DOHH2 (cell line): ENCODE measurements around the gene SFXN5.

Source experiments
- H3F3A ChIP-seq: fragments of 200-600 bp; sonication (generic), shearing (Covaris generic); 2 replicates; pipeline ENCODE4 v1.6.0; 2016; ENCODE audit warnings: antibody characterized with exemption, mild to moderate bottlenecking; ENCODE audit not compliant: control insufficient read depth, insufficient read depth
- H3K27ac ChIP-seq: fragments of 200-600 bp; sonication (generic); 2 replicates; pipeline ENCODE4 v1.5.1; 2014; ENCODE audit warnings: low read depth, mild to moderate bottlenecking, low read length, moderate library complexity
- H3K27me3 ChIP-seq: fragments of 200-600 bp; sonication (generic); 2 replicates; pipeline ENCODE4 v1.6.1; 2014; ENCODE audit warnings: mild to moderate bottlenecking, low read length, mixed read lengths; ENCODE audit not compliant: control insufficient read depth
- H3K36me3 ChIP-seq: fragments of 200-600 bp; sonication (generic); 2 replicates; pipeline ENCODE4 v1.6.1; 2014; ENCODE audit warnings: mild to moderate bottlenecking, low read length, moderate library complexity, mixed read lengths; ENCODE audit not compliant: control insufficient read depth
- H3K4me1 ChIP-seq: fragments of 200-600 bp; sonication (generic); 2 replicates; pipeline ENCODE4 v1.6.1; 2014; ENCODE audit warnings: mild to moderate bottlenecking, low read length, mixed read lengths; ENCODE audit not compliant: control insufficient read depth
- H3K4me2 ChIP-seq: fragments of 200-600 bp; sonication (generic); 2 replicates; pipeline ENCODE4 v1.6.0; 2014; ENCODE audit warnings: mild to moderate bottlenecking, low read length, moderate library complexity
- H3K4me3 ChIP-seq: fragments of 200-600 bp; sonication (generic); 2 replicates; pipeline ENCODE4 v1.5.1; 2014; ENCODE audit warnings: mild to moderate bottlenecking, low read length, mixed read lengths
- H3K79me2 ChIP-seq: fragments of 200-600 bp; sonication (generic); 2 replicates; pipeline ENCODE4 v1.6.1; 2014; ENCODE audit warnings: mild to moderate bottlenecking, low read length, mixed read lengths; ENCODE audit not compliant: control insufficient read depth
- H3K9me2 ChIP-seq: fragments of 200-600 bp; sonication (generic); replicated peaks from 2 replicates; pipeline ENCODE4 v1.6.1; 2014; ENCODE audit warnings: mild to moderate bottlenecking, low read length, mixed read lengths; ENCODE audit not compliant: control insufficient read depth
- H3K9me3 ChIP-seq: fragments of 200-600 bp; sonication (generic); 2 replicates; pipeline ENCODE4 v1.6.1; 2014; ENCODE audit warnings: antibody characterized with exemption, low read length, mixed read lengths; ENCODE audit not compliant: control insufficient read depth, insufficient read depth
- H4K20me1 ChIP-seq: fragments of 200-600 bp; sonication (generic); 2 replicates; pipeline ENCODE4 v1.6.0; 2014; ENCODE audit warnings: low read depth, mild to moderate bottlenecking, antibody characterized with exemption, low read length, moderate library complexity; ENCODE audit not compliant: control insufficient read depth, insufficient read depth
- CTCF ChIP-seq: fragments of 200-600 bp; sonication (generic); IDR thresholded peaks from one replicate; pipeline ENCODE4 v1.5.1; 2014; ENCODE audit warnings: antibody characterized with exemption, mild to moderate bottlenecking, low read depth, low read length; ENCODE audit not compliant: poor library complexity, severe bottlenecking
- EZH2phosphoT487 ChIP-seq: fragments of 200-600 bp; sonication (generic); IDR thresholded peaks from 2 replicates; pipeline ENCODE4 v1.6.1; 2017; ENCODE audit warnings: borderline replicate concordance, mild to moderate bottlenecking, antibody characterized with exemption, low read length, moderate library complexity, mixed read lengths

The SFXN5 gene

GRCh38 chr2:73105511-73105971 is 34.0 kb upstream of the SFXN5 start:
- Histone ChIP-seq H3K4me3 (no peak overlapping the region), H3K36me3 (no peaks in the 10 kb centered on the region), H3K79me2 (no peaks in the 10 kb centered on the region), H3K9me2 (no peaks in the 10 kb centered on the region), H3K27ac (no peak overlapping the region), H3K27me3 (peaks cover 10% of the 10 kb centered on the region; the same call in 1 of the 2 replicates), H4K20me1 (no peaks in the 10 kb centered on the region), H3F3A (no peaks in the 10 kb centered on the region), H3K9me3 (no peaks in the 10 kb centered on the region), H3K4me2 (no peak overlapping the region), H3K4me1 (no peaks in the 10 kb centered on the region)
- no peak for TF ChIP-seq CTCF
- no peak for TF ChIP-seq EZH2phosphoT487

GRCh38 chr2:73104933-73105332 is 33.4 kb upstream of the SFXN5 start:
- no peaks in the 10 kb centered on the region for H3K36me3 ChIP-seq
- peaks cover 8% of the 10 kb centered on the region; the same call in 1 of the 2 replicates for H3K27me3 ChIP-seq
- H3K27ac ChIP-seq, result no peak overlapping the region
- H3K79me2 ChIP-seq, result no peaks in the 10 kb centered on the region
- TF ChIP-seq EZH2phosphoT487 (no peak), CTCF (no peak)
- no peaks in the 10 kb centered on the region for H3K9me2 ChIP-seq
- H4K20me1 ChIP-seq, result no peaks in the 10 kb centered on the region
- H3K4me3 ChIP-seq, result no peak overlapping the region
- H3K9me3 ChIP-seq, result no peaks in the 10 kb centered on the region
- H3F3A ChIP-seq, result no peaks in the 10 kb centered on the region
- no peak overlapping the region for H3K4me2 ChIP-seq
- H3K4me1 ChIP-seq, result no peaks in the 10 kb centered on the region

GRCh38 chr2:73103018-73103542 is 31.6 kb upstream of the SFXN5 start:
- Histone ChIP-seq H3K4me2 (no peak overlapping the region), H3F3A (no peaks in the 10 kb centered on the region), H3K27me3 (peaks cover 6% of the 10 kb centered on the region; the same call in 1 of the 2 replicates), H3K4me3 (no peak overlapping the region), H3K36me3 (no peaks in the 10 kb centered on the region), H3K9me3 (no peaks in the 10 kb centered on the region), H3K4me1 (no peaks in the 10 kb centered on the region), H3K9me2 (no peaks in the 10 kb centered on the region), H3K79me2 (no peaks in the 10 kb centered on the region), H3K27ac (no peak overlapping the region), H4K20me1 (no peaks in the 10 kb centered on the region)
- TF ChIP-seq EZH2phosphoT487 (no peak), CTCF (no peak)
